ENCODE measurements around the gene KCNH3. TPM values are rescaled to one million over a fixed set of nuclear protein-coding genes. Genes with fewer than 3 reads are reported as not detected.

Gene KCNH3
- polyA plus RNA-seq, 1 donor (not counting 4 experiments of a cell fraction or from before 2014, with no cell fraction given), result 0.08 TPM

GRCh38 chr12:49512546-49512945, 26.3 kb upstream of the KCNH3 start:
- no peaks in the 10 kb centered on the region for H3K9me3 ChIP-seq (ENCODE audit: control insufficient read depth, low read depth, low read length)
- H3K79me2 ChIP-seq (ENCODE audit: control insufficient read depth, insufficient read depth, low read length), result no peaks in the 10 kb centered on the region
- H3K9me1 ChIP-seq (ENCODE audit: control insufficient read depth, extremely low read depth, insufficient read depth, low read length), result no peaks in the 10 kb centered on the region
- peaks cover 13% of the 10 kb centered on the region for H3K4me1 ChIP-seq (ENCODE audit: control insufficient read depth, extremely low read depth, insufficient read depth, low read length)
- H3K27me3 ChIP-seq (ENCODE audit: control insufficient read depth, extremely low read depth, insufficient read depth, low read length), result no peaks in the 10 kb centered on the region
- no peak for FAIRE-seq
- no peak overlapping the region for H3K4me3 ChIP-seq (ENCODE audit: control insufficient read depth in 2 of 3, extremely low read depth in 1 of 3, insufficient read depth in 2 of 3, low read depth in 1 of 3, low read length in 3 of 3)
- dilution Hi-C loops (cut with MboI; ENCODE audit: extremely low pct_ligation_motif_present, low sequenced_read_pairs), result no loop called here
- no peak for TF ChIP-seq EZH2 (IDR thresholded peaks at IDR 0.05; ENCODE audit: low read length)
- no peak for TF ChIP-seq CTCF (optimal IDR thresholded peaks at IDR 0.05 in 1 of 3, IDR thresholded peaks at IDR 0.05 in 1 of 3, conservative IDR thresholded peaks at IDR 0.05 in 1 of 3; ENCODE audit: extremely low read depth in 1 of 3, insufficient read depth in 2 of 3, low read length in 3 of 3)
- no peak for DNase-seq (ENCODE audit: low read depth, low spot score)
- H3K4me2 ChIP-seq (ENCODE audit: control insufficient read depth, extremely low read depth, insufficient read depth, low read depth, low read length), result no peak overlapping the region
- no peak overlapping the region for H3K27ac ChIP-seq (ENCODE audit: control insufficient read depth, insufficient read depth, low read length)
- no peaks in the 10 kb centered on the region for H4K20me1 ChIP-seq (ENCODE audit: control insufficient read depth, extremely low read depth, insufficient read depth, low read length)
- H3K9ac ChIP-seq (ENCODE audit: control insufficient read depth, extremely low read depth, insufficient read depth, low read length), result no peak overlapping the region
- H3K36me3 ChIP-seq (ENCODE audit: control insufficient read depth in 2 of 2, extremely low read depth in 1 of 2, insufficient read depth in 2 of 2, low read length in 2 of 2), result peaks cover 4 to 5% of the 10 kb centered on the region in 2 experiments
- H2AFZ ChIP-seq (ENCODE audit: control insufficient read depth, low read length), result no peak overlapping the region

- Histone ChIP-seq H3K27ac (ENCODE audit: control insufficient read depth, insufficient read depth, low read length) (no peak overlapping the region), H3K4me3 (ENCODE audit: control insufficient read depth in 2 of 3, extremely low read depth in 1 of 3, insufficient read depth in 2 of 3, low read depth in 1 of 3, low read length in 3 of 3) (no peak overlapping the region), H2AFZ (ENCODE audit: control insufficient read depth, low read length) (no peak overlapping the region), H3K79me2 (ENCODE audit: control insufficient read depth, insufficient read depth, low read length) (no peaks in the 10 kb centered on the region), H3K9me3 (ENCODE audit: control insufficient read depth, low read depth, low read length) (no peaks in the 10 kb centered on the region), H3K9ac (ENCODE audit: control insufficient read depth, extremely low read depth, insufficient read depth, low read length) (no peak overlapping the region), H3K9me1 (ENCODE audit: control insufficient read depth, extremely low read depth, insufficient read depth, low read length) (no peaks in the 10 kb centered on the region), H3K36me3 (ENCODE audit: control insufficient read depth in 2 of 2, extremely low read depth in 1 of 2, insufficient read depth in 2 of 2, low read length in 2 of 2) (peaks cover 4 to 6% of the 10 kb centered on the region in 2 experiments), H3K4me1 (ENCODE audit: control insufficient read depth, extremely low read depth, insufficient read depth, low read length) (peaks cover 13% of the 10 kb centered on the region), H3K4me2 (ENCODE audit: control insufficient read depth, extremely low read depth, insufficient read depth, low read depth, low read length) (no peak overlapping the region), H3K27me3 (ENCODE audit: control insufficient read depth, extremely low read depth, insufficient read depth, low read length) (no peaks in the 10 kb centered on the region), H4K20me1 (ENCODE audit: control insufficient read depth, extremely low read depth, insufficient read depth, low read length) (no peaks in the 10 kb centered on the region)
- TF ChIP-seq CTCF (optimal IDR thresholded peaks at IDR 0.05 in 1 of 3, IDR thresholded peaks at IDR 0.05 in 1 of 3, conservative IDR thresholded peaks at IDR 0.05 in 1 of 3; ENCODE audit: extremely low read depth in 1 of 3, insufficient read depth in 2 of 3, low read length in 3 of 3) (no peak), EZH2 (IDR thresholded peaks at IDR 0.05; ENCODE audit: low read length) (no peak)
- dilution Hi-C loops (cut with MboI; ENCODE audit: extremely low pct_ligation_motif_present, low sequenced_read_pairs), result no loop called here
- peak; percentile 77 for FAIRE-seq
- DNase-seq (ENCODE audit: low read depth, low spot score), result no peak
Measured at GRCh38 chr12:49515266-49515665, 23.6 kb upstream of the KCNH3 start.
